HCT116 (cell line): ENCODE measurements around the gene SALL4. TPM values are rescaled to one million over a fixed set of nuclear protein-coding genes. Genes with fewer than 3 reads are reported as not detected.

Source experiments
- ATAC-seq: fragments of 200-7000 bp; cut with Tn5 transposase; 2 replicates; pipeline ENCODE4 v1.9.1; 2020; ENCODE audit warnings: mild to moderate bottlenecking, moderate library complexity
- BruUV-seq: library from RNA; stranded (reverse); fragments of 400-500 nt; replicated peaks from 2 replicates; lab custom pipeline; 2021; lab: Mats Ljungman, UMichigan
- CTCF ChIA-PET: fragments of 300-600 bp; sonication (Branson Sonifier 250); formaldehyde crosslinking; loops from one replicate; lab custom pipeline; 2021; ENCODE audit warnings: antibody characterized with exemption; lab: Charles Lee
- POLR2A ChIA-PET: fragments of 300-600, 350-600 bp; sonication (Branson Sonifier 250); formaldehyde crosslinking; loops from one replicate; lab custom pipeline; 2021; ENCODE audit warnings: antibody characterized with exemption; lab: Charles Lee
- RAD21 ChIA-PET, 2 experiments: fragments of 300-600 bp; sonication (Branson Sonifier 250); formaldehyde crosslinking; loops; one replicate each; lab custom pipeline; 2023; ENCODE audit warnings: low total read pairs in 2 of 2; ENCODE audit not compliant: uncharacterized antibody in 2 of 2, unreplicated experiment in 2 of 2, low non-redundant PET in 1 of 2; lab: Charles Lee
- DNase-seq: peaks from one replicate; pipeline ENCODE4 v3.0.0-alpha.2; 2010; ENCODE audit warnings: low read depth, low spot score
- H2AFZ ChIP-seq: fragments of 200-600 bp; shearing (Covaris generic), sonication (generic); 2 replicates; pipeline ENCODE4 v1.6.1; 2017; ENCODE audit warnings: low read depth, mixed run types, mixed read lengths, antibody characterized with exemption, low read length; ENCODE audit not compliant: poor library complexity, severe bottlenecking
- H3K27ac ChIP-seq: 2 replicates; pipeline ENCODE4 v1.5.1; 2012; ENCODE audit warnings: low read depth, low read length
- H3K27me3 ChIP-seq: fragments of 200-600 bp; sonication (generic); 2 replicates; pipeline ENCODE4 v1.6.1; 2016; ENCODE audit warnings: mixed run types, low read length, mixed read lengths; ENCODE audit not compliant: insufficient read depth
- H3K36me3 ChIP-seq, 2 experiments: fragments of 200-500 bp in 1 of 2; fragments of 200-600 bp in 1 of 2; sonication (Bioruptor generic) in 1 of 2; sonication (generic) in 1 of 2; 2 replicates each; pipeline versions ENCODE4 v1.5.1 to v1.6.1; 2014 to 2016; ENCODE audit warnings: low read length in 2 of 2, inconsistent platforms in 1 of 2, mixed read lengths in 1 of 2, mixed run types in 1 of 2; ENCODE audit not compliant: insufficient read depth in 2 of 2, control insufficient read depth in 1 of 2
- H3K4me1 ChIP-seq, 2 experiments: fragments of 200-600 bp in 1 of 2; sonication (generic) in 1 of 2; 2 replicates each; pipeline versions ENCODE4 v1.5.1 to v1.6.1; 2012 to 2017; ENCODE audit warnings: low read length in 2 of 2, inconsistent platforms in 1 of 2, mild to moderate bottlenecking in 1 of 2, mixed read lengths in 1 of 2, mixed run types in 1 of 2, moderate library complexity in 1 of 2; ENCODE audit not compliant: insufficient read depth in 2 of 2, control insufficient read depth in 1 of 2
- H3K4me2 ChIP-seq: fragments of 200-600 bp; sonication (generic); 2 replicates; pipeline ENCODE4 v1.6.1; 2017; ENCODE audit warnings: mixed run types, low read length, mixed read lengths
- H3K4me3 ChIP-seq, 2 experiments: fragments of 200-600 bp in 1 of 2; sonication (generic) in 1 of 2; replicated peaks in 1 of 2; 2 replicates each; pipeline ENCODE4 v1.5.1; 2011 to 2016; ENCODE audit warnings: low read length in 2 of 2, control low read depth in 1 of 2, low read depth in 1 of 2, mild to moderate bottlenecking in 1 of 2, mixed read lengths in 1 of 2, mixed run types in 1 of 2
- H3K79me2 ChIP-seq: fragments of 200-600 bp; sonication (generic); 2 replicates; pipeline ENCODE4 v1.6.1; 2017; ENCODE audit warnings: mild to moderate bottlenecking, mixed run types, low read length, moderate library complexity, mixed read lengths; ENCODE audit not compliant: insufficient read depth
- H3K9ac ChIP-seq: fragments of 200-600 bp; sonication (generic); 2 replicates; pipeline ENCODE4 v1.6.1; 2016; ENCODE audit warnings: low read length, mixed read lengths
- H3K9me2 ChIP-seq: fragments of 200-600 bp; sonication (generic), shearing (Covaris generic); 2 replicates; pipeline ENCODE4 v1.6.1; 2017; ENCODE audit warnings: mixed run types, mild to moderate bottlenecking, moderate library complexity; ENCODE audit not compliant: insufficient read depth
- H3K9me3 ChIP-seq, 2 experiments: fragments of 200-500 bp in 1 of 2; fragments of 200-600 bp in 1 of 2; sonication (Bioruptor generic) in 1 of 2; sonication (generic) in 1 of 2; 2 replicates each; pipeline ENCODE4 v1.6.1; 2014 to 2017; ENCODE audit warnings: low read length in 2 of 2, mixed read lengths in 2 of 2, inconsistent platforms in 1 of 2, low read depth in 1 of 2, mild to moderate bottlenecking in 1 of 2, mixed run types in 1 of 2, moderate library complexity in 1 of 2; ENCODE audit not compliant: control insufficient read depth in 1 of 2, insufficient read depth in 1 of 2
- H4K20me1 ChIP-seq: fragments of 200-600 bp; sonication (generic), shearing (Covaris generic); 2 replicates; pipeline ENCODE4 v1.6.1; 2017; ENCODE audit warnings: mixed run types, mild to moderate bottlenecking, moderate library complexity; ENCODE audit not compliant: insufficient read depth
- CEBPB ChIP-seq: IDR thresholded peaks from 2 replicates; pipeline ENCODE4 v1.6.1; 2012; ENCODE audit warnings: low read depth
- EGR1 ChIP-seq: IDR thresholded peaks from 2 replicates; pipeline ENCODE4 v1.6.1; 2012; ENCODE audit warnings: low read depth
- ELF1 ChIP-seq: IDR thresholded peaks from 2 replicates; pipeline ENCODE4 v1.6.1; 2012; ENCODE audit warnings: low read depth, borderline replicate concordance
- EZH2phosphoT487 ChIP-seq: fragments of 200-600 bp; IDR thresholded peaks from 2 replicates; pipeline ENCODE4 v1.6.1; 2018; ENCODE audit warnings: antibody characterized with exemption, borderline replicate concordance
- FOSL1 ChIP-seq: IDR thresholded peaks from 2 replicates; pipeline ENCODE4 v1.6.1; 2012; ENCODE audit warnings: low read depth
- JUND ChIP-seq: IDR thresholded peaks from 2 replicates; pipeline ENCODE4 v1.6.1; 2012
- POLR2A ChIP-seq: IDR thresholded peaks from 2 replicates; pipeline ENCODE4 v1.7.0; 2011; ENCODE audit warnings: borderline replicate concordance; ENCODE audit not compliant: insufficient read depth, insufficient read length; ENCODE audit errors: extremely low read depth
- RAD21 ChIP-seq: IDR thresholded peaks from 2 replicates; pipeline ENCODE4 v1.6.1; 2012; ENCODE audit warnings: low read depth, mild to moderate bottlenecking
- SIN3A ChIP-seq: IDR thresholded peaks from 2 replicates; pipeline ENCODE4 v1.6.1; 2012; ENCODE audit warnings: low read depth
- SP1 ChIP-seq: IDR thresholded peaks from 2 replicates; pipeline ENCODE4 v1.6.1; 2012; ENCODE audit warnings: low read depth
- SRF ChIP-seq: IDR thresholded peaks from 2 replicates; pipeline ENCODE4 v1.6.1; 2012; ENCODE audit warnings: low read depth
- TCF7L2 ChIP-seq: IDR thresholded peaks from 2 replicates; pipeline ENCODE4 v1.7.0; 2011; ENCODE audit warnings: borderline replicate concordance, inconsistent platforms; ENCODE audit not compliant: insufficient read depth, insufficient read length; ENCODE audit errors: extremely low read depth
- YY1 ChIP-seq: IDR thresholded peaks from 2 replicates; pipeline ENCODE4 v1.6.1; 2011; ENCODE audit warnings: low read length, low read depth, moderate library complexity, mild to moderate bottlenecking; ENCODE audit not compliant: insufficient replicate concordance; ENCODE audit errors: extremely low read depth
- ZFX ChIP-seq: fragments of 450-650 bp; IDR thresholded peaks from 2 replicates; pipeline ENCODE4 v1.6.1; 2017
- intact Hi-C: fragments of 100-400 bp; cut with micrococcal nuclease; formaldehyde crosslinking; loops from 2 replicates; pipeline ENCODE4 v1.10.0; 2022
- total RNA-seq: library from RNA; stranded (reverse); gene quantifications from one replicate; pipeline ENCODE4 v1.2.1, GENCODE V29; 2021; ENCODE audit not compliant: unreplicated experiment
- TF ChIP-seq, protein P1 (sequence below): IDR thresholded peaks from 2 replicates; pipeline ENCODE4 v1.6.1; 2012
- TF ChIP-seq, protein P2 (sequence below): IDR thresholded peaks from 2 replicates; pipeline ENCODE4 v1.6.1; 2012
- TF ChIP-seq, protein P3 (sequence below): IDR thresholded peaks from 2 replicates; pipeline ENCODE4 v1.6.1; 2011; ENCODE audit warnings: mild to moderate bottlenecking, low read length, moderate library complexity; ENCODE audit not compliant: insufficient replicate concordance; ENCODE audit errors: extremely low read depth
- TF ChIP-seq, protein P4 (sequence below): IDR thresholded peaks from 2 replicates; pipeline ENCODE4 v1.6.1; 2012; ENCODE audit warnings: low read depth
- TF ChIP-seq, protein P5 (sequence below), 3 experiments: fragments of 200-600 bp in 1 of 3; sonication (generic) in 1 of 3; IDR thresholded peaks in 2 of 3; conservative IDR thresholded peaks in 1 of 3; 2 replicates each; pipeline ENCODE4 v1.5.1; 2012 to 2017; ENCODE audit warnings: low read depth in 2 of 3, low read length in 2 of 3, antibody characterized with exemption in 1 of 3, borderline replicate concordance in 1 of 3, control low read depth in 1 of 3, mild to moderate bottlenecking in 1 of 3, mixed read lengths in 1 of 3, mixed run types in 1 of 3, moderate library complexity in 1 of 3; ENCODE audit not compliant: insufficient read depth in 1 of 3

SALL4 gene
- total RNA-seq, 1 experiment from 2014 or later: 1.9 TPM

DNA sequence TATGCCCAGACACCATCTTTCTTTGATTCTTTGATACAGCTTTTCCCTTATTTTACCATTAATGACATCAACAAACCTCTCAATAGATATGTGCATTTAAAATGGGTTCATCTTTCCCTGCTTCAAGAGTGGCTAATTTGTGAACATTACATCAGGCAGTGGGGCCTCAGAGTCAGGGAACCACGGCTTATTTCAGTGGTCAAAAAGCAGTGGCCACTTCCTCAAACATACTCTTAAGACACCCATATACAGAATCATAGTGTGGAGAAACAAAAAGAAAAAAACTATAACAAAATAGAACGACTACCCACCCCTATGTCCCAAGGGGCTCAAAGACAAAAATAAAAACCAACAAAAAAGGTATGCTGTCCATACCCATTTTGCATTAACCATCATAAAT is 12.9 kb downstream of the SALL4 start:
- no peak overlapping the region for H3K4me2 ChIP-seq
- RAD21 ChIA-PET: no interaction called here
- no peaks in the 10 kb centered on the region for H3K9me2 ChIP-seq
- no peak for TF ChIP-seq FOSL1
- TF ChIP-seq, protein P1, sequence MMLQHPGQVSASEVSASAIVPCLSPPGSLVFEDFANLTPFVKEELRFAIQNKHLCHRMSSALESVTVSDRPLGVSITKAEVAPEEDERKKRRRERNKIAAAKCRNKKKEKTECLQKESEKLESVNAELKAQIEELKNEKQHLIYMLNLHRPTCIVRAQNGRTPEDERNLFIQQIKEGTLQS: no peak
- TF ChIP-seq CEBPB: no peak
- no peak for TF ChIP-seq EZH2phosphoT487
- no peak for TF ChIP-seq RAD21
- TF ChIP-seq ELF1: no peak
- TF ChIP-seq ZFX: no peak
- TF ChIP-seq SP1: no peak
- TF ChIP-seq, protein P2, sequence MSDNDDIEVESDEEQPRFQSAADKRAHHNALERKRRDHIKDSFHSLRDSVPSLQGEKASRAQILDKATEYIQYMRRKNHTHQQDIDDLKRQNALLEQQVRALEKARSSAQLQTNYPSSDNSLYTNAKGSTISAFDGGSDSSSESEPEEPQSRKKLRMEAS: no peak
- no peak for TF ChIP-seq TCF7L2
- TF ChIP-seq, protein P3, sequence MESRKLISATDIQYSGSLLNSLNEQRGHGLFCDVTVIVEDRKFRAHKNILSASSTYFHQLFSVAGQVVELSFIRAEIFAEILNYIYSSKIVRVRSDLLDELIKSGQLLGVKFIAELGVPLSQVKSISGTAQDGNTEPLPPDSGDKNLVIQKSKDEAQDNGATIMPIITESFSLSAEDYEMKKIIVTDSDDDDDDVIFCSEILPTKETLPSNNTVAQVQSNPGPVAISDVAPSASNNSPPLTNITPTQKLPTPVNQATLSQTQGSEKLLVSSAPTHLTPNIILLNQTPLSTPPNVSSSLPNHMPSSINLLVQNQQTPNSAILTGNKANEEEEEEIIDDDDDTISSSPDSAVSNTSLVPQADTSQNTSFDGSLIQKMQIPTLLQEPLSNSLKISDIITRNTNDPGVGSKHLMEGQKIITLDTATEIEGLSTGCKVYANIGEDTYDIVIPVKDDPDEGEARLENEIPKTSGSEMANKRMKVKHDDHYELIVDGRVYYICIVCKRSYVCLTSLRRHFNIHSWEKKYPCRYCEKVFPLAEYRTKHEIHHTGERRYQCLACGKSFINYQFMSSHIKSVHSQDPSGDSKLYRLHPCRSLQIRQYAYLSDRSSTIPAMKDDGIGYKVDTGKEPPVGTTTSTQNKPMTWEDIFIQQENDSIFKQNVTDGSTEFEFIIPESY: no peak
- no peak for TF ChIP-seq SRF
- TF ChIP-seq POLR2A: no peak
- TF ChIP-seq YY1: no peak
- no peak for TF ChIP-seq EGR1
- no peak for TF ChIP-seq SIN3A
- TF ChIP-seq, protein P4, sequence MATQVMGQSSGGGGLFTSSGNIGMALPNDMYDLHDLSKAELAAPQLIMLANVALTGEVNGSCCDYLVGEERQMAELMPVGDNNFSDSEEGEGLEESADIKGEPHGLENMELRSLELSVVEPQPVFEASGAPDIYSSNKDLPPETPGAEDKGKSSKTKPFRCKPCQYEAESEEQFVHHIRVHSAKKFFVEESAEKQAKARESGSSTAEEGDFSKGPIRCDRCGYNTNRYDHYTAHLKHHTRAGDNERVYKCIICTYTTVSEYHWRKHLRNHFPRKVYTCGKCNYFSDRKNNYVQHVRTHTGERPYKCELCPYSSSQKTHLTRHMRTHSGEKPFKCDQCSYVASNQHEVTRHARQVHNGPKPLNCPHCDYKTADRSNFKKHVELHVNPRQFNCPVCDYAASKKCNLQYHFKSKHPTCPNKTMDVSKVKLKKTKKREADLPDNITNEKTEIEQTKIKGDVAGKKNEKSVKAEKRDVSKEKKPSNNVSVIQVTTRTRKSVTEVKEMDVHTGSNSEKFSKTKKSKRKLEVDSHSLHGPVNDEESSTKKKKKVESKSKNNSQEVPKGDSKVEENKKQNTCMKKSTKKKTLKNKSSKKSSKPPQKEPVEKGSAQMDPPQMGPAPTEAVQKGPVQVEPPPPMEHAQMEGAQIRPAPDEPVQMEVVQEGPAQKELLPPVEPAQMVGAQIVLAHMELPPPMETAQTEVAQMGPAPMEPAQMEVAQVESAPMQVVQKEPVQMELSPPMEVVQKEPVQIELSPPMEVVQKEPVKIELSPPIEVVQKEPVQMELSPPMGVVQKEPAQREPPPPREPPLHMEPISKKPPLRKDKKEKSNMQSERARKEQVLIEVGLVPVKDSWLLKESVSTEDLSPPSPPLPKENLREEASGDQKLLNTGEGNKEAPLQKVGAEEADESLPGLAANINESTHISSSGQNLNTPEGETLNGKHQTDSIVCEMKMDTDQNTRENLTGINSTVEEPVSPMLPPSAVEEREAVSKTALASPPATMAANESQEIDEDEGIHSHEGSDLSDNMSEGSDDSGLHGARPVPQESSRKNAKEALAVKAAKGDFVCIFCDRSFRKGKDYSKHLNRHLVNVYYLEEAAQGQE: no peak
- TF ChIP-seq, protein P5, sequence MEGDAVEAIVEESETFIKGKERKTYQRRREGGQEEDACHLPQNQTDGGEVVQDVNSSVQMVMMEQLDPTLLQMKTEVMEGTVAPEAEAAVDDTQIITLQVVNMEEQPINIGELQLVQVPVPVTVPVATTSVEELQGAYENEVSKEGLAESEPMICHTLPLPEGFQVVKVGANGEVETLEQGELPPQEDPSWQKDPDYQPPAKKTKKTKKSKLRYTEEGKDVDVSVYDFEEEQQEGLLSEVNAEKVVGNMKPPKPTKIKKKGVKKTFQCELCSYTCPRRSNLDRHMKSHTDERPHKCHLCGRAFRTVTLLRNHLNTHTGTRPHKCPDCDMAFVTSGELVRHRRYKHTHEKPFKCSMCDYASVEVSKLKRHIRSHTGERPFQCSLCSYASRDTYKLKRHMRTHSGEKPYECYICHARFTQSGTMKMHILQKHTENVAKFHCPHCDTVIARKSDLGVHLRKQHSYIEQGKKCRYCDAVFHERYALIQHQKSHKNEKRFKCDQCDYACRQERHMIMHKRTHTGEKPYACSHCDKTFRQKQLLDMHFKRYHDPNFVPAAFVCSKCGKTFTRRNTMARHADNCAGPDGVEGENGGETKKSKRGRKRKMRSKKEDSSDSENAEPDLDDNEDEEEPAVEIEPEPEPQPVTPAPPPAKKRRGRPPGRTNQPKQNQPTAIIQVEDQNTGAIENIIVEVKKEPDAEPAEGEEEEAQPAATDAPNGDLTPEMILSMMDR (IDR thresholded peaks at IDR 0.05 in 2 of 3, conservative IDR thresholded peaks at IDR 0.05 in 1 of 3; ENCODE audit: borderline replicate concordance in 1 of 3, insufficient read depth in 1 of 3, low read depth in 2 of 3, low read length in 2 of 3): no peak
- no peak for TF ChIP-seq JUND
- TF ChIP-seq, all 23 proteins: peak for 0
- ChIA-PET POLR2A (interaction anchor here (0.7 kb wide), 1 partner anchor 72 kb away, joined by 3 read pairs; no protein-coding TSS in a partner anchor), CTCF (no interaction called here)
- no peaks in the 10 kb centered on the region for H3K4me1 ChIP-seq
- intact Hi-C loops: no loop called here
- no peaks in the 10 kb centered on the region for H3K9me3 ChIP-seq
- no peak overlapping the region for H3K9ac ChIP-seq
- no TSS peak for BruUV-seq
- H3K79me2 ChIP-seq: no peaks in the 10 kb centered on the region
- no peak overlapping the region for H3K27ac ChIP-seq
- H3K36me3 ChIP-seq: no peaks in the 10 kb centered on the region
- no peak overlapping the region for H2AFZ ChIP-seq
- no peak for ATAC-seq
- H3K4me3 ChIP-seq: no peak overlapping the region
- H3K27me3 ChIP-seq: no peaks in the 10 kb centered on the region
- H4K20me1 ChIP-seq: no peaks in the 10 kb centered on the region
- DNase-seq: no peak
